ENCODE measurements around the gene CPNE2.
"Not testable (repeated sequence)": the region's sequence is repeated elsewhere in the genome, so short reads cannot be mapped to it uniquely, and the experiment has no call there.

CPNE2 gene

GRCh38 chr16:57061084-57061905, 31.1 kb upstream of the CPNE2 start:
- CTCF ChIA-PET, result interaction anchor here (0.7 to 1.2 kb wide), 3 partner anchors 15 to 22 kb away, joined by 3 read pairs; no protein-coding TSS in a partner anchor
- Histone ChIP-seq H3K27ac (ENCODE audit: insufficient read depth in 1 of 2, low read depth in 1 of 2, low read length in 2 of 2, poor library complexity in 1 of 2, severe bottlenecking in 2 of 2) (no peak overlapping the region), H3K4me1 (ENCODE audit: control extremely low read depth in 1 of 4, control insufficient read depth in 4 of 4, insufficient read depth in 4 of 4, low read length in 3 of 4) (peaks cover 0 to 10% (median under 1%) of the 10 kb centered on the region in 4 experiments), H3K4me3 (ENCODE audit: control insufficient read depth in 1 of 7, extremely low read depth in 1 of 7, insufficient read depth in 4 of 7, low read depth in 2 of 7, low read length in 6 of 7) (no peak overlapping the region), H3K9me3 (ENCODE audit: control extremely low read depth in 1 of 5, control insufficient read depth in 4 of 5, insufficient read depth in 2 of 5, low read depth in 1 of 5, low read length in 4 of 5) (no peaks in the 10 kb centered on the region), H3K27me3 (replicated peaks in 2 of 5; ENCODE audit: control insufficient read depth in 4 of 5, insufficient read depth in 5 of 5, low read length in 4 of 5) (no peaks in the 10 kb centered on the region), H3K36me3 (ENCODE audit: control insufficient read depth in 4 of 4, insufficient read depth in 4 of 4, low read length in 3 of 4) (peaks cover 0 to 28% (median 15%) of the 10 kb centered on the region in 4 experiments)
- POLR2A ChIA-PET, result no interaction called here
- WGBS (ENCODE audit: insufficient coverage), result 94% methylated on average over 7 of the region's 11 CpGs
- no peak for DNase-seq

DNA sequence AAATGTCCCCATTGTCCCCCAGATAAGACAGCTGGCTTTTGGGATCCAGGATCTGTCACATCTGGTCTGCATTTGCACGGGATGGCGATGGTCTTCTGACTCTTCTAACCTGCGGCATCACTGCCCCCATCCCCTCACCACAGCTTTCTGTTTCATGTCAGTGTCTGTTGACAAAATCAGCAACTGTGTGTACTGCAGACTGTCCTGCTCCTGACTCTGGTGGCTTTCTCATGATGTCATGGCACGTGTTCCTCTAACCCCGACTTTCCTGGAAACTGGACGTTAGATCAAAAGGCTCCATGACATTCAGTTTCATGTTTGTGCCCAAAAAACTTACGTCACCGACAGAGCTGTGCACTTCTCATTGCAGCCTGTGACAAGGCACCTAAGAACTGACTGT, 30.1 kb upstream of the CPNE2 start:
- Histone ChIP-seq H3K36me3 (ENCODE audit: control insufficient read depth in 4 of 4, insufficient read depth in 4 of 4, low read length in 3 of 4) (peaks cover 0 to 31% (median 15%) of the 10 kb centered on the region in 4 experiments), H3K27ac (ENCODE audit: insufficient read depth in 1 of 2, low read depth in 1 of 2, low read length in 2 of 2, poor library complexity in 1 of 2, severe bottlenecking in 2 of 2) (no peak overlapping the region), H3K4me3 (ENCODE audit: control insufficient read depth in 1 of 7, extremely low read depth in 1 of 7, insufficient read depth in 4 of 7, low read depth in 2 of 7, low read length in 6 of 7) (no peak overlapping the region), H3K4me1 (ENCODE audit: control extremely low read depth in 1 of 4, control insufficient read depth in 4 of 4, insufficient read depth in 4 of 4, low read length in 3 of 4) (peaks cover 0 to 10% (median under 1%) of the 10 kb centered on the region in 4 experiments), H3K27me3 (replicated peaks in 2 of 5; ENCODE audit: control insufficient read depth in 4 of 5, insufficient read depth in 5 of 5, low read length in 4 of 5) (no peaks in the 10 kb centered on the region), H3K9me3 (ENCODE audit: control extremely low read depth in 1 of 5, control insufficient read depth in 4 of 5, insufficient read depth in 2 of 5, low read depth in 1 of 5, low read length in 4 of 5) (no peaks in the 10 kb centered on the region)
- POLR2A ChIA-PET, result interaction anchor here (0.6 kb wide), 1 partner anchor 421 kb away, joined by 3 read pairs; no protein-coding TSS in a partner anchor
- CTCF ChIA-PET, result interaction anchor here (0.8 to 1.2 kb wide), 2 partner anchors 14 to 15 kb away, joined by 3 read pairs; no protein-coding TSS in a partner anchor
- 94% methylated on average over 8 of the region's 8 CpGs for WGBS (ENCODE audit: insufficient coverage)
- no peak for DNase-seq

- CTCF ChIA-PET, result interaction anchor here (1.2 kb wide), 1 partner anchor 15 kb away, joined by 3 read pairs; no protein-coding TSS in a partner anchor
- H3K4me3 ChIP-seq (ENCODE audit: control insufficient read depth in 1 of 7, extremely low read depth in 1 of 7, insufficient read depth in 4 of 7, low read depth in 2 of 7, low read length in 6 of 7); H3K27ac ChIP-seq (ENCODE audit: insufficient read depth in 1 of 2, low read depth in 1 of 2, low read length in 2 of 2, poor library complexity in 1 of 2, severe bottlenecking in 2 of 2); POLR2A ChIA-PET; H3K27me3 ChIP-seq (replicated peaks in 2 of 5; ENCODE audit: control insufficient read depth in 4 of 5, insufficient read depth in 5 of 5, low read length in 4 of 5); H3K9me3 ChIP-seq (ENCODE audit: control extremely low read depth in 1 of 5, control insufficient read depth in 4 of 5, insufficient read depth in 2 of 5, low read depth in 1 of 5, low read length in 4 of 5); DNase-seq: not testable (repeated sequence)
- WGBS (ENCODE audit: insufficient coverage), result 91% methylated on average over 5 of the region's 8 CpGs
- peaks cover 0 to 28% (median 10%) of the 10 kb centered on the region in 4 experiments for H3K36me3 ChIP-seq (ENCODE audit: control insufficient read depth in 4 of 4, insufficient read depth in 4 of 4, low read length in 3 of 4)
- H3K4me1 ChIP-seq (ENCODE audit: control extremely low read depth in 1 of 4, control insufficient read depth in 4 of 4, insufficient read depth in 4 of 4, low read length in 3 of 4), result peaks cover 0 to 10% (median under 1%) of the 10 kb centered on the region in 4 experiments
Measured at GRCh38 chr16:57063189-57063588, 29.2 kb upstream of the CPNE2 start.

DNA sequence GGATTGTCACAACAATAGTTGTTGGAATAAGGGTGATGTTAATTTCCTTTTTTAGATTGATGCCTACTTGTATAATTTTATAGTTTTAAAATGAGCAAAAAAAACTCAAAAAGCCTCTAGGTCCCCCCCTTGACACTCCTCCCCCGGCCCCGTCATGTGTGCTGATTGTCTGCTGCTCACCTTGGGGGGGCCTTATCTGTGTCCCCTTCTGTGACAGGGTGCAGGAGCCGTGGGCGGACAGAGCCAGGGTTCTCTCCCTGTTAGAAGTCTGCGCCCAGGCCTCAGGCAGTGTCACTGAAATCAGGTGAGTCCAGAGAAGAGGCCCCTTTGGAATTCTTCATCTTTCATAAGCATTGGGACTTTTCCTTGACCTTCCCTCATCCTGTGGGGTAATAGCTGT, 27.4 kb upstream of the CPNE2 start:
- no peaks in the 10 kb centered on the region for H3K27me3 ChIP-seq (replicated peaks in 2 of 5; ENCODE audit: control insufficient read depth in 4 of 5, insufficient read depth in 5 of 5, low read length in 4 of 5)
- WGBS (ENCODE audit: insufficient coverage), result 95% methylated on average over 5 of the region's 5 CpGs
- CTCF ChIA-PET, result interaction anchor here (1.0 to 1.8 kb wide), 2 partner anchors 8 to 18 kb away, joined by 3 to 6 read pairs; no protein-coding TSS in a partner anchor
- peaks cover 0 to 14% (median 4%) of the 10 kb centered on the region in 4 experiments for H3K36me3 ChIP-seq (ENCODE audit: control insufficient read depth in 4 of 4, insufficient read depth in 4 of 4, low read length in 3 of 4)
- POLR2A ChIA-PET, result no interaction called here
- no peak overlapping the region for H3K27ac ChIP-seq (ENCODE audit: insufficient read depth in 1 of 2, low read depth in 1 of 2, low read length in 2 of 2, poor library complexity in 1 of 2, severe bottlenecking in 2 of 2)
- H3K4me3 ChIP-seq (ENCODE audit: control insufficient read depth in 1 of 7, extremely low read depth in 1 of 7, insufficient read depth in 4 of 7, low read depth in 2 of 7, low read length in 6 of 7), result no peak overlapping the region
- no peaks in the 10 kb centered on the region for H3K9me3 ChIP-seq (ENCODE audit: control extremely low read depth in 1 of 5, control insufficient read depth in 4 of 5, insufficient read depth in 2 of 5, low read depth in 1 of 5, low read length in 4 of 5)
- H3K4me1 ChIP-seq (ENCODE audit: control extremely low read depth in 1 of 4, control insufficient read depth in 4 of 4, insufficient read depth in 4 of 4, low read length in 3 of 4), result peaks cover 0 to 12% (median under 1%) of the 10 kb centered on the region in 4 experiments
- no peak for DNase-seq

- H3K27ac ChIP-seq (ENCODE audit: insufficient read depth in 1 of 2, low read depth in 1 of 2, low read length in 2 of 2, poor library complexity in 1 of 2, severe bottlenecking in 2 of 2), result no peak overlapping the region
- no peaks in the 10 kb centered on the region for H3K27me3 ChIP-seq (replicated peaks in 2 of 5; ENCODE audit: control insufficient read depth in 4 of 5, insufficient read depth in 5 of 5, low read length in 4 of 5)
- ChIA-PET CTCF (interaction anchor here (0.7 to 1.8 kb wide), 6 partner anchors 13 to 116 kb away, joined by 3 to 9 read pairs (median 4); no protein-coding TSS in a partner anchor), POLR2A (no interaction called here)
- peaks cover 0 to 10% (median 3%) of the 10 kb centered on the region in 4 experiments for H3K36me3 ChIP-seq (ENCODE audit: control insufficient read depth in 4 of 4, insufficient read depth in 4 of 4, low read length in 3 of 4)
- peaks cover 0 to 4% (median 0%) of the 10 kb centered on the region in 4 experiments for H3K4me1 ChIP-seq (ENCODE audit: control extremely low read depth in 1 of 4, control insufficient read depth in 4 of 4, insufficient read depth in 4 of 4, low read length in 3 of 4)
- no peak overlapping the region for H3K4me3 ChIP-seq (ENCODE audit: control insufficient read depth in 1 of 7, extremely low read depth in 1 of 7, insufficient read depth in 4 of 7, low read depth in 2 of 7, low read length in 6 of 7)
- H3K9me3 ChIP-seq (ENCODE audit: control extremely low read depth in 1 of 5, control insufficient read depth in 4 of 5, insufficient read depth in 2 of 5, low read depth in 1 of 5, low read length in 4 of 5), result no peaks in the 10 kb centered on the region
- DNase-seq, result no peak
- WGBS (ENCODE audit: insufficient coverage), result 92% methylated on average over 3 of the region's 4 CpGs
Measured at GRCh38 chr16:57066625-57067024, 25.8 kb upstream of the CPNE2 start.

- no peak for DNase-seq
- Histone ChIP-seq H3K27me3 (replicated peaks in 2 of 5; ENCODE audit: control insufficient read depth in 4 of 5, insufficient read depth in 5 of 5, low read length in 4 of 5) (no peaks in the 10 kb centered on the region), H3K27ac (ENCODE audit: insufficient read depth in 1 of 2, low read depth in 1 of 2, low read length in 2 of 2, poor library complexity in 1 of 2, severe bottlenecking in 2 of 2) (no peak overlapping the region), H3K9me3 (ENCODE audit: control extremely low read depth in 1 of 5, control insufficient read depth in 4 of 5, insufficient read depth in 2 of 5, low read depth in 1 of 5, low read length in 4 of 5) (no peaks in the 10 kb centered on the region), H3K36me3 (ENCODE audit: control insufficient read depth in 4 of 4, insufficient read depth in 4 of 4, low read length in 3 of 4) (peaks cover 0 to 11% (median 6%) of the 10 kb centered on the region in 4 experiments), H3K4me1 (ENCODE audit: control extremely low read depth in 1 of 4, control insufficient read depth in 4 of 4, insufficient read depth in 4 of 4, low read length in 3 of 4) (peaks cover 0 to 4% (median 0%) of the 10 kb centered on the region in 4 experiments), H3K4me3 (ENCODE audit: control insufficient read depth in 1 of 7, extremely low read depth in 1 of 7, insufficient read depth in 4 of 7, low read depth in 2 of 7, low read length in 6 of 7) (no peak overlapping the region)
- WGBS (ENCODE audit: insufficient coverage), result 97% methylated on average over 3 of the region's 3 CpGs
- ChIA-PET POLR2A (no interaction called here), CTCF (interaction anchor here (0.7 to 1.7 kb wide), 6 partner anchors 10 to 197 kb away, joined by 3 to 9 read pairs (median 3); no protein-coding TSS in a partner anchor)
Measured at GRCh38 chr16:57067347-57067746, 25.0 kb upstream of the CPNE2 start.

DNA sequence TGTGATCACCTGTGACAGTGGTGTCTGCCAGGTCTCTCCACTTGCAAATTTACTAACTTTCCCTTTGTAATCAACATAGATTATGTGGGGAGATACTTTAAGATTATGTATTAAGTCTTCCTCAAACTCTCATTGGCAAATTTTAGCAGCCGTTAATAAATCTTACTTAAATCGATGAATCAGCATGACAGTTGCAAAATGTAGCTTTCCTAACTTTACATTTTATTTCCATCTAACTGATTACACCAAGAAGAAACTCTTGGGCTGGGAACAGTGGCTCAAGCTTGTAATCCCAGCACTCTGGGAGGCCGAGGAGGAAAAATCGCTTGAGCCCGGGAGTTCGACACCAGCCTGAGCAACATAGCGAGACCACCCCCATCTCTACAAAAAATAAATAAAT, 23.3 kb upstream of the CPNE2 start:
- Histone ChIP-seq H3K4me3 (ENCODE audit: control insufficient read depth in 1 of 7, extremely low read depth in 1 of 7, insufficient read depth in 4 of 7, low read depth in 2 of 7, low read length in 6 of 7) (no peak overlapping the region), H3K36me3 (ENCODE audit: control insufficient read depth in 4 of 4, insufficient read depth in 4 of 4, low read length in 3 of 4) (peaks cover 0 to 16% (median 12%) of the 10 kb centered on the region in 4 experiments), H3K9me3 (ENCODE audit: control extremely low read depth in 1 of 5, control insufficient read depth in 4 of 5, insufficient read depth in 2 of 5, low read depth in 1 of 5, low read length in 4 of 5) (no peaks in the 10 kb centered on the region), H3K27me3 (replicated peaks in 2 of 5; ENCODE audit: control insufficient read depth in 4 of 5, insufficient read depth in 5 of 5, low read length in 4 of 5) (no peaks in the 10 kb centered on the region), H3K4me1 (ENCODE audit: control extremely low read depth in 1 of 4, control insufficient read depth in 4 of 4, insufficient read depth in 4 of 4, low read length in 3 of 4) (peaks cover 0 to 4% (median 0%) of the 10 kb centered on the region in 4 experiments), H3K27ac (ENCODE audit: insufficient read depth in 1 of 2, low read depth in 1 of 2, low read length in 2 of 2, poor library complexity in 1 of 2, severe bottlenecking in 2 of 2) (no peak overlapping the region)
- WGBS (ENCODE audit: insufficient coverage), result 92% methylated on average over 2 of the region's 7 CpGs
- ChIA-PET CTCF (interaction anchor here (1.0 to 1.6 kb wide), 3 partner anchors 13 to 104 kb away, joined by 4 to 6 read pairs (median 4); no protein-coding TSS in a partner anchor), POLR2A (no interaction called here)
- no peak for DNase-seq
